GM19468 (cell line): Measurements from ENCODE around the gene KDM8.

Experiments used
- ATAC-seq: cut with Tn5 transposase; IDR thresholded peaks from one replicate; pipeline ENCODE4 v1.9.1; 2021; ENCODE audit warnings: mild to moderate bottlenecking, moderate library complexity, moderate number of reproducible peaks; ENCODE audit not compliant: unreplicated experiment; ENCODE audit errors: extremely low read depth

Gene KDM8

GRCh38 chr16:27211026-27211425 lies 7.7 kb downstream of the KDM8 start:
- no peak for ATAC-seq

DNA sequence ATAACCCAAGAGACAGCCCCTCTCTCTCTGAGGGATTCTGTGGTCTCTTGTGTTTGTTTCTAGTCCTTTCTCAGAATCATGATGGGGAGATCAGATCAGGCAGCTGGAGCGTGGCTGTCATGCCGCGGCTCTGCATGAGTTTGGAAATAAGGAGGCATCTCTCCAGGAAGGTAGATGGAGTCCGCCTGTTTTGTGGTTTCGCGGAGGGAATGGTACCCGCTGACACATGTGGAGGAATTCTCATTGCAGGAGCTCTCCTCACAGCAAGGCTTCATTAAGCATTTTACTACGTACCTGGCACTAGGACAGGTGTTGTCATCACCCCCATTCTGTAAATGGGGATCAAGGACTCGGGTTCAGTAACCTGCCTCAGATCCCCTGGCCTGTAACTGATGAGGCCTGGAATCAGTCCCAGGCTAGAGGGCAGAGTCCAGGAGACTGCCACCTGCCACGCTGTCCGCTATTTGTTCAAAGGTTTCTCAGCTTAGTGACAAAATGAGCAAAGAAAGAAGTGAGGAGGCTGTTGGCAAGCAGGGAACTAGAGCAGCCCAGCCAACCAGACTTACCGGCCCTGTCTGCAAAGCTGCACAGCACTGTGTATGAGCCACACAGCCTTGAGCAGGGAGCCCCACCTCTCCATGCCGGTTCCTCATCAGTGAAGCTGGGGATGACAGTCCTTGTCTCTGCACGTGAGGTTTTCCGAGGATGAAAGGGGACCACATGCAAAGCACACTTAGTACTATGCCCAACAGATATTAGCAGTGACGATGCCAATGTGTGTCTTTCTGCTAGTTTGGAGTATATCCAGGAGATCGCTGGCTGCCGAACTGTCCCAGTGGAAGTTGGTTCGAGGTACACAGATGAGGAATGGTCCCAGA lies 11.0 kb downstream of the KDM8 start:
- ATAC-seq, result no peak

DNA sequence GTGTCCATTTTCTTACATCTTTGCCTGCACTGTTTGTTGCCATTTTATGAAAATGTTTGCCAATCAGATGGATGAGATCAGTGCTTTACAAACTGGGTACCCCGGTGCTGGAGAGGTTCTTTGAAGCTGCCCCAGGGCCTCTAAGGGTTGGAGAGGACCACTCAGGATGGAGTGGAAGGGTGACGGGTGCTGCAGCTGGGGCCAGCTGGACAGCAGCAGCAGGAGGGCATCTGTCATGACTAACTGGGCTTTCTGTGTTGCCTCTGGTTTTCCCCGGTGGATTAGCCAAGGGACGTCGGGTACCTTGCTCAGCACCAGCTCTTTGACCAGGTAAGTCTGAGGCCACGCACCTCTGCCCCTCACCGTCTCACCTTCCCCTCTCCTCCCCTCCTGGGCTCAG lies 12.3 kb downstream of the KDM8 start:
- ATAC-seq, result no peak

GRCh38 chr16:27216297-27216885 lies 13.1 kb downstream of the KDM8 start:
- ATAC-seq, result no peak

DNA sequence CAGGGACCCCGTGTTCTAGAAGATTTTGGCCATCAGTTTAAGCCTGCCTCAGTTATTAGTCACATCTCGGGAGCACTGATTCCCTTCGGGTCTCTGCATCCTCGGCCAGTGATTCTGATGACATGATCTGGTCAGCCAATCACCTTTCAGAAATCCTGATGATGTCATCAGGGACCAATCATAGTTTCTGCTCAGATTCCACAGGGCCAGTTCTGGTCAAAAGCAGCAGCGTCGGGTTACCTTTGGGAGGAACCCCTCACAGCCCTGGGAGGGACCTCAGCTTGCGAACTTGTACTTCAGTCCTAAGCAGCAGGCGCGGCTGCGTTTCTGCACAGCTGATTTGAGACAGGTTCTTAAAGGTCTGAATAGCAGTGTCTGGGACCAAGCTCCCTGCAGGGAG lies 13.9 kb downstream of the KDM8 start:
- ATAC-seq, result no peak

DNA sequence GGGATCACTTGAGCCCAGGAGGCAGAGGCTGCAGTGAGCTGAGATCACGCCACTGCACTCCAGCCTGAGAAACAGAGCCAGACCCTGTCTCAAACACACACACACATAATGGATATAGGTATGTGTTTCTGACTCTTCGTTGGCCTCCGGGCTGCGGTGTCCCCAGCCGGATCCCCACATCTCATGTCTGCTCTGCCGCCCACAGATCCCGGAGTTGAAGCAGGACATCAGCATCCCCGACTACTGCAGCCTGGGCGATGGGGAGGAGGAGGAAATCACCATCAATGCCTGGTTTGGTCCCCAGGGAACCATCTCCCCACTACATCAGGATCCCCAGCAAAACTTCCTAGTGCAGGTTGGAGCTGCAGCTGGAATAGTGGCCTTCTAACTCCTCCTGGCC lies 15.4 kb downstream of the KDM8 start:
- no peak for ATAC-seq

- ATAC-seq, result no peak
Observed at GRCh38 chr16:27219161-27219560, 15.8 kb downstream of the KDM8 start.

GRCh38 chr16:27220120-27220519 lies 16.8 kb downstream of the KDM8 start:
- ATAC-seq, result no peak

GRCh38 chr16:27220527-27220926 lies 17.2 kb downstream of the KDM8 start:
- no peak for ATAC-seq

DNA sequence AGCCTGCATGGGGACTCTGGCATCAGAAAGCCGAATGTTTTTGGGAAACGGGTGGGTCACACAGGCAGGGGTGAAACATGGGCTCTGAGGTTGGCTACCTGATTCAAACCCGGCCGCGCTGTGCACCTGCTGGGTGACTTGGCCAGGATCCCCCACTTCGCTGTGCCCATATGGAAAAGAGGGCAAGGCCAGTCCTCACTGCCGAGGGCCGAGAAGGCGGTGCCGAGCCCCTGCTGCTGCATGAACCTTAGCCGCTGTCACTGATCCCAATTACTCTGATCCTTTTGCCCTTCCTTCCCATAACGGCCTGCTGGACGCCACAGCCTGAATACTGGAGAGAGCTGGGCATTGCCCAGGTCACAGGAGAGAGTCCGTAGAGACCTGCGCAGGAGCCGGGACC lies 17.7 kb downstream of the KDM8 start:
- no peak for ATAC-seq

DNA sequence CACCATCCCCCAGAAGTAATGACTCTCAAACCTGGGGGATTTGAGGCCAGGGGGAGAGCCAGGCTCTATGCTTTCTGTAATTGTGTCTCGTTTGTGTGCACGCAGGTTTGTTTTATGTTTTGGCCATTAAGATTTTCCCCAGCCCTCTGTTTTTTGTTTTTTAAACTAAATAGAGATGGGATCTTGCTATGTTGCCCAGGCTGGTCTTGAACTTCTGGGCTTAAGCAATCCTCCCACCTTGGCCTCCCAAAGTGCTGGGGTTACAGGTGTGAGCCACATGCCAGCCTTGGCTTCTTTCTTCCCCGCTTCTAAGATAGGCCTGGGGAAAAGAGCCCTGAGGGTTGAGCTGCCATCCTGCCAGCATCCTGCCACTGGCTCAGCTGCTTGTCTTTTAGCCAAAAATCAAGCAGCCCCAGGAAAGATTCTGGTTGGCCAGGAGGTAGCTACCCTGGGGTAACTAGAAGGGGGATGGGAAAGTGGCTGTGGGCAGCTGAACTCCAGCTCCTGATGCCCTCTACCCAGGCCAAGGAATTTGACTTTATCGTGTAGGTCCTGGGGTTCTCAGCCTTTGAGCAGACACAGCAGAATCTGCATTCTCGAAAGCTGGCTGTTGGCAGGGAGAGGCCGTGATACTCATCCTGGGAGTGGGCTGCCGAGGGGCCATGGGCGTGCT lies 18.4 kb downstream of the KDM8 start:
- ATAC-seq, result no peak

DNA sequence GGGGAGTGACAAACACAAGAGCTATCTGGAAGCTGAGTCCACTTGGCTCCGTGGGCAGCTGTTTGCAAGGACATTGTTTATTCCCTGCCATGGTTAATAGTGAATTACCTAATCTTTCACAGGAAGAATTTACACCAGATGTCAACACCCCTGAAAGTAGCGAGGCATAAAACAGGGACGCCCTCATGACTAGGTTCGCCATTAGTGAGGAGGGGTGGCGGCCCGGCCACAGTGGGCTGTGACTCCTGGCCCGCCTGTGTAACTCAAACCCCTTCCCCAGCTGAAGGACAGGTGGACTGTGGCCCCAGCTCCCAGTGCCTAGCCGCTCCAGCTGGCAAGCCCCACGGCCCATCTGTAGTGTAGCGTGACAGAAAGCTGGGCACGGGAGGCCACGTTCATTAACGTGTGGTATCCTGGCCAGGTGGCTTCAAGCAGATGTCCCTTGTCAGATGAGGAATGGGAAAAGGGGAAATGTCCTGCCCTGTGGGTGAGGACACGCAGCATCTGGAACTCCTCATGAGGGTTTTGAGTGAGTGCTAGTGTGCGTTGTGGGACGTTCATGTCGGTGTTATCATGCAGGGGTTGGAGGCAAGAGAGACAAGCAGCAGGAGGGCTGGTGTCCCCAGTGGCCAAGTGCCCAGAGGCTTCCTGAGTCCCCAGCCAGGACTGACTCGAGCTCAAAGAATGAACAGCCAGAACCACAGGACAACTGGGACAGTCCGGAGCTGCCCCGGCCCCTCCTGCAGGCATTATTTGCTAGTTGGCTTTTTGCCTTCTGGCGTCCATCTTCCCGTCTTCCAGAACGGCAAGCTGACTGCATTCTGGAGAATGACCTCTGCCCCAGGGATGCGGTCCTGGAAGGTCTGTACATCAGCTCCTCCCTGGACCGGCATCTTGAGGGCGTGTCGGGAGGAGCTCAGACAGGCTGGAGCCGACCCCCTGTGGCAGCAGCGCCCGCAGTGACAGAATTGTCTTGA lies 19.2 kb downstream of the KDM8 start:
- ATAC-seq, result no peak

- no peak for ATAC-seq
Observed at GRCh38 chr16:27223226-27223610, 19.9 kb downstream of the KDM8 start.

DNA sequence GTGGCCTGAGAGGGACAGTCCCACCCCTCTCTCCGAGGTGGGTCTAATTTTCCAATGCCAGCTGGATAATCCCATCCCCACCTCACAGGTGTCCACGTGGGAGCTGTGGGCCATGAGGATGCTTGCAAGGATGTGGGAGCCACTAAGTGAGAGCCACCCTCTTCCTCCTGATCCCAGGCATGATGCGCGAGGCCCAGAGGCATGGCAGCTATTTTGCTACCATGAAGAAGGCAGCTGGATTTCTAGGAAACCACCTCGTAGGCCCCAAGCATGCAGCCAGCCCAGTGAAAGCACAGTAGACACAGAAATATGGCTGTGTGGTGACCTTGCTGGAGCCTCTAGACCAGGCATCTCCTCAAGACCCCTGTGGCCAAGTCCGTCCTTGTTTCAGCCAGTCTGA lies 20.4 kb downstream of the KDM8 start:
- ATAC-seq, result no peak

- ATAC-seq, result no peak
Observed at GRCh38 chr16:27224271-27224737, 21.0 kb downstream of the KDM8 start.

DNA sequence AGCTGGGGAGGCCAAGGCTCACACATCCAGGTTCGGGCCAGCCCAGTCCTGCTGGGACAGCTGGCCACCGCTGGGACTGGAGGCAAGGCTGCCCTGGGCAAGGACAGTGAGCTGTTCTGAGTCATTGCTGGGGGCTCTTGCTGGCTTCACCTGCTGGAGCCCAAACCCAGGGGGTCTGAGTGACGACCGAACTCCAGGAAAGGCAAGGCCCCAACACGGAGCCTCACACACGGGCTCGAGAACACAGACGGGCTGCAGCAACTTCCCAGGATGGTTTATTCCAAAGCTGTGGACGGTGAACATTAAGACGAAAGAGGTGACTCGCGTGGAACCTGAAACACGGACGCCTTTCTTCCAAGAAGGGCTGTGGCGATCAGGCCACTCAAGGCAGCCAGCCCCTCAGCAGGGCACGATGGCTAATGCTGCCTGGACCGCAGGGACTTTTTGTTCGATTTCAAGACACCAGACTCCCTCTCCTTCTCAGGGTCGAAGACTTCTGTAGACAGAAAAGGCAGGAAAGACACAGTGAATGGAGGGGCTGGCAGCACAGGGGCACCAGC lies 21.5 kb downstream of the KDM8 start:
- no peak for ATAC-seq

- no peak for ATAC-seq
Observed at GRCh38 chr16:27225536-27226360, 22.4 kb downstream of the KDM8 start.

GRCh38 chr16:27226476-27226875 lies 23.1 kb downstream of the KDM8 start:
- ATAC-seq, result no peak
